Astrocyte (in vitro differentiated cells and primary cell): ENCODE results near the gene VAV2.

Experiments used
- CTCF ChIP-seq: IDR thresholded peaks from 2 replicates; pipeline ENCODE4 v1.5.1; 2011; ENCODE audit warnings: low read depth, mild to moderate bottlenecking, inconsistent platforms, low read length, moderate library complexity; ENCODE audit not compliant: insufficient read depth
- EZH2 ChIP-seq: IDR thresholded peaks from 2 replicates; pipeline ENCODE4 v1.6.1; 2012; ENCODE audit warnings: mild to moderate bottlenecking, low read length, inconsistent platforms; ENCODE audit not compliant: insufficient read depth

GRCh38 chr9:133933426-133934026 is 58.6 kb downstream of the VAV2 start:
- TF ChIP-seq CTCF, result no peak
- no peak for TF ChIP-seq EZH2
